Testis (tissue), 2 donors: ENCODE measurements around the gene MTA3.

Experiments
- POLR2A ChIP-seq: fragments of 450-650 bp; IDR thresholded peaks from one replicate; pipeline ENCODE4 v1.6.1; 2017; ENCODE audit warnings: antibody characterized with exemption, mild to moderate bottlenecking, moderate library complexity
- TF ChIP-seq, protein P1 (sequence below), 3 experiments: fragments of 450-650 bp in 2 of 3; fragments of 200-600 bp in 1 of 3; sonication (generic) in 1 of 3; IDR thresholded peaks; one replicate each; pipeline ENCODE4 v1.5.1; 2016 to 2019; ENCODE audit warnings: antibody characterized with exemption in 3 of 3, mild to moderate bottlenecking in 2 of 3, moderate library complexity in 1 of 3

DNA sequence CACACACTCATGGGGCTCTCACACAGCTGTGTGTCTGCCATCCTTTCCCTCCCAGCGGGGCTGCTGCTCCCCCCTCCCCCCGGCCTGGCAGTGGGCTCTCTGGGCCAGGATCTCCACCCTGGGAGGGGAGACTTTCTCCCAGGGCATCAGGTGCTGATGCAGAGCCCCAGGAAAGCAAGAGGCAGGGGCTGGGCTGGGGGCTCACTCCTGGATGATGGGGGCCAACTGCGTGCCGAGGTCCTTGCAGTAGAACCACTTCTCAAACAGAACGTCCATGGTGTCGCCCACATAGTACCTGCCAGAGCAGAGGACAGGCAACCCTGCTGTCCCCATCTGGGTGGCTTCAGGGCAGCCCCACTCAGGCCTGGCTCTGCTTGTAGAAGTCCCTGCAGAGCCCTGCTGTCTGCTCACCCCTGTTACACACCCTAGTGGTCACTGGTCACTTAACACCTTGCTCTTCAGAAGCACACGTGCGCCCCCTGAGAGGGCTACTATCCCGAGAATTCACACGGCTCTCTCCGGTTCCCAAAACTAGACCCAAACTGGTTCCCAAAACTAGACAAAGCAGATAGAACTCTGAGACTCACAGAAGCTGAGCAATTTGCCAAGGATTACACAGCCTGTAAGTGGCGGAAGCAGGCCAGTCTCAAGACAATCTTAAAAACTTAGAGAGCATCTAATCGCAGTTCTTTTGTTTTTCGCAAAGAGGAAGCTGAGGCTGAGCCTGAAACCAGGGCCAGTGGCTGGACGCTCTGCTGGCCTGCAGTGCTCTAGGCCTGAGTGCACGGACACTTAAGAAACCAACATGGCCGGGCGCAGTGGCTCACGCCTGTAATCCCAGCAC, 202.1 kb downstream of the MTA3 start:
- TF ChIP-seq, protein P1, sequence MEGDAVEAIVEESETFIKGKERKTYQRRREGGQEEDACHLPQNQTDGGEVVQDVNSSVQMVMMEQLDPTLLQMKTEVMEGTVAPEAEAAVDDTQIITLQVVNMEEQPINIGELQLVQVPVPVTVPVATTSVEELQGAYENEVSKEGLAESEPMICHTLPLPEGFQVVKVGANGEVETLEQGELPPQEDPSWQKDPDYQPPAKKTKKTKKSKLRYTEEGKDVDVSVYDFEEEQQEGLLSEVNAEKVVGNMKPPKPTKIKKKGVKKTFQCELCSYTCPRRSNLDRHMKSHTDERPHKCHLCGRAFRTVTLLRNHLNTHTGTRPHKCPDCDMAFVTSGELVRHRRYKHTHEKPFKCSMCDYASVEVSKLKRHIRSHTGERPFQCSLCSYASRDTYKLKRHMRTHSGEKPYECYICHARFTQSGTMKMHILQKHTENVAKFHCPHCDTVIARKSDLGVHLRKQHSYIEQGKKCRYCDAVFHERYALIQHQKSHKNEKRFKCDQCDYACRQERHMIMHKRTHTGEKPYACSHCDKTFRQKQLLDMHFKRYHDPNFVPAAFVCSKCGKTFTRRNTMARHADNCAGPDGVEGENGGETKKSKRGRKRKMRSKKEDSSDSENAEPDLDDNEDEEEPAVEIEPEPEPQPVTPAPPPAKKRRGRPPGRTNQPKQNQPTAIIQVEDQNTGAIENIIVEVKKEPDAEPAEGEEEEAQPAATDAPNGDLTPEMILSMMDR (IDR thresholded peaks at IDR 0.05), result peak; percentile 10 to 46 (median 42)
- no peak for TF ChIP-seq POLR2A
